ENCODE results near the gene ATP8B1.

Gene ATP8B1

GRCh38 chr18:57837917-57838548 is 34.9 kb upstream of the ATP8B1 start:
- Histone ChIP-seq H3K9me2 (replicated peaks; ENCODE audit: low read depth, low read length) (no peaks in the 10 kb centered on the region), H3K4me3 (ENCODE audit: low read length, poor library complexity, severe bottlenecking) (no peak overlapping the region), H3K4me1 (ENCODE audit: insufficient read depth, low read length, poor library complexity, severe bottlenecking) (peaks cover 16% of the 10 kb centered on the region), H3K9me3 (ENCODE audit: insufficient read depth, low read depth, low read length) (no peaks in the 10 kb centered on the region), H2AFZ (ENCODE audit: low read length) (no peak overlapping the region), H3K4me2 (ENCODE audit: low read depth, low read length, poor library complexity, severe bottlenecking) (no peak overlapping the region), H3K36me3 (ENCODE audit: insufficient read depth, low read length) (no peaks in the 10 kb centered on the region), H3K27me3 (ENCODE audit: insufficient read depth, low read length, poor library complexity, severe bottlenecking) (no peaks in the 10 kb centered on the region), H4K20me1 (ENCODE audit: insufficient read depth, low read length, poor library complexity, severe bottlenecking) (no peaks in the 10 kb centered on the region), H3K9ac (ENCODE audit: low read depth, low read length, poor library complexity, severe bottlenecking) (no peak overlapping the region), H3F3A (ENCODE audit: low read depth) (no peaks in the 10 kb centered on the region), H3K79me2 (ENCODE audit: insufficient read depth, low read length) (no peaks in the 10 kb centered on the region)
- TF ChIP-seq EZH2phosphoT487 (IDR thresholded peaks at IDR 0.05; ENCODE audit: borderline replicate concordance) = no peak
- TF ChIP-seq CTCF (conservative IDR thresholded peaks at IDR 0.05; ENCODE audit: low read length) = no peak

GRCh38 chr18:57836557-57836956 is 33.4 kb upstream of the ATP8B1 start:
- no peak overlapping the region for H3K9ac ChIP-seq (ENCODE audit: low read depth, low read length, poor library complexity, severe bottlenecking)
- H3K27me3 ChIP-seq (ENCODE audit: insufficient read depth, low read length, poor library complexity, severe bottlenecking) = no peaks in the 10 kb centered on the region
- H3K9me3 ChIP-seq (ENCODE audit: insufficient read depth, low read depth, low read length) = no peaks in the 10 kb centered on the region
- H3K4me1 ChIP-seq (ENCODE audit: insufficient read depth, low read length, poor library complexity, severe bottlenecking) = peaks cover 19% of the 10 kb centered on the region
- no peak overlapping the region for H3K4me2 ChIP-seq (ENCODE audit: low read depth, low read length, poor library complexity, severe bottlenecking)
- H3F3A ChIP-seq (ENCODE audit: low read depth) = peaks cover 4% of the 10 kb centered on the region; the same call in 1 of the 2 replicates
- no peaks in the 10 kb centered on the region for H3K79me2 ChIP-seq (ENCODE audit: insufficient read depth, low read length)
- H3K9me2 ChIP-seq (replicated peaks; ENCODE audit: low read depth, low read length) = no peaks in the 10 kb centered on the region
- H3K36me3 ChIP-seq (ENCODE audit: insufficient read depth, low read length) = no peaks in the 10 kb centered on the region
- H4K20me1 ChIP-seq (ENCODE audit: insufficient read depth, low read length, poor library complexity, severe bottlenecking) = no peaks in the 10 kb centered on the region
- no peak overlapping the region for H2AFZ ChIP-seq (ENCODE audit: low read length)
- no peak overlapping the region for H3K4me3 ChIP-seq (ENCODE audit: low read length, poor library complexity, severe bottlenecking)
- TF ChIP-seq CTCF (conservative IDR thresholded peaks at IDR 0.05; ENCODE audit: low read length) (no peak), EZH2phosphoT487 (IDR thresholded peaks at IDR 0.05; ENCODE audit: borderline replicate concordance) (no peak)

- no peaks in the 10 kb centered on the region for H3K27me3 ChIP-seq (ENCODE audit: insufficient read depth, low read length, poor library complexity, severe bottlenecking)
- no peaks in the 10 kb centered on the region for H3K36me3 ChIP-seq (ENCODE audit: insufficient read depth, low read length)
- H3K9me3 ChIP-seq (ENCODE audit: insufficient read depth, low read depth, low read length) = no peaks in the 10 kb centered on the region
- no peaks in the 10 kb centered on the region for H4K20me1 ChIP-seq (ENCODE audit: insufficient read depth, low read length, poor library complexity, severe bottlenecking)
- TF ChIP-seq CTCF (conservative IDR thresholded peaks at IDR 0.05; ENCODE audit: low read length) (no peak), EZH2phosphoT487 (IDR thresholded peaks at IDR 0.05; ENCODE audit: borderline replicate concordance) (no peak)
- H3K4me2 ChIP-seq (ENCODE audit: low read depth, low read length, poor library complexity, severe bottlenecking) = no peak overlapping the region
- H3K9me2 ChIP-seq (replicated peaks; ENCODE audit: low read depth, low read length) = no peaks in the 10 kb centered on the region
- H3K4me1 ChIP-seq (ENCODE audit: insufficient read depth, low read length, poor library complexity, severe bottlenecking) = peaks cover 25% of the 10 kb centered on the region
- H3K79me2 ChIP-seq (ENCODE audit: insufficient read depth, low read length) = no peaks in the 10 kb centered on the region
- peaks cover 4% of the 10 kb centered on the region; the same call in 1 of the 2 replicates for H3F3A ChIP-seq (ENCODE audit: low read depth)
- H3K9ac ChIP-seq (ENCODE audit: low read depth, low read length, poor library complexity, severe bottlenecking) = no peak overlapping the region
- no peak overlapping the region for H2AFZ ChIP-seq (ENCODE audit: low read length)
- no peak overlapping the region for H3K4me3 ChIP-seq (ENCODE audit: low read length, poor library complexity, severe bottlenecking)
Measured at GRCh38 chr18:57835904-57836303, 32.8 kb upstream of the ATP8B1 start.

Measured in Loucy (cell line).